ENCODE data around the gene POC1A. TPM values are rescaled to one million over a fixed set of nuclear protein-coding genes. Genes with fewer than 3 reads are reported as not detected.

POC1A gene
- total and polyA plus RNA-seq, 10 of the 15 experiments (the other 5 are each of a cell fraction or from before 2014, with no cell fraction given): 8.5 to 49.8 (median 23.5) TPM

DNA sequence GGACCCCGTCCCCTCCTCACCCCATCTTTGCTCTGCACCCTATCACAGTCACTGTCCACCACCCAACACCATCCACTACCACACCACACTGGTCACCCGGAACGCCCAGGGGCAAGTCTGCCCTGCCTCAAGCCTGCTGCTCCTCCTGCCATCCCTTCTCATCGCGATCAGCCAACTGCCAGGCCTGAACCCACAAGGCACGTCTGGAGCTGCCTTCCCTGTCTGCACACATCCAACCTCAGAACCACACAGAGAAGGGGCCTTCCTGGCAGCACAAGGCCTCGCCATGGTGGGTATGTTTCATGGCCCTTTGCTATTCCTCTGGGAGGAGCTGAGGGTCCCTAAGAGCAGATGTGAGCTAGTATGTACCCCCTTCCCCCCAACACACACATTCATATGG lies 94.4 kb downstream of the POC1A start:
- peaks cover 31% of the 10 kb centered on the region for H3K4me1 ChIP-seq (ENCODE audit: control insufficient read depth, insufficient read depth, low read length)
- in situ Hi-C loops (cut with MboI): no loop called here

DNA sequence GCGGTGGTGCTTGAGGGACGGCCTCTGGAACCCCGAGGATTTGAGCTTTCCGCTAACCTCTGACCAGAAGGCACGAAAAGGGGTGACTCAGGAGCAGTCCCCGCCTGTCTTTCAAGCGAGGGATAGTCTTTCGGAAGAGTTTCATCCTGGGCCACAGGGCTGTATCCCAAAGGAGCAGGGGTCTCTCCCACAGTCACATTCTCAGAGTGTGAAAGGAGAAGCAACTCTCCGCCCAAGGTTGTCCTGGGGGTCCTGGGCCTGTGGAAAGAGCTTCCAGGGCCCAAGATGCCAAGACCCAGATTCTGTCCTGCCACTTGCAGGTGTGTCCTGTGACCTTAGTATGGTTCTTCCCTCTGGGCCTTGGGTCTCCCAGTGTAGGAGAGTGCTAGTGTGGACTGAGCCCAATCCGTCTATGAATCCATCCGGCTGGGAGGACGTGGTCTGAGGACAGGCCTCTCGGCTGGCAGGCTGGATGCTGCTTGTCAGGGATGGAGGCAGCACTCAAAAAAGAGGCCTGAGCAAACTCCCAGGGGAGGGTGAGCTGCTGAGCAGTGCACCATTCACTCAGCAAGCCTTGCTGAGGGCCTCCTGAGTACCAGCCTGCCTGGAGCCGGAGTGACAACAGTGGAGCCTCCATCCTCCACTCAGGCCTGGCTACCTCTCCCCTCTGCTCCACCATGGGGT lies 96.3 kb downstream of the POC1A start:
- WGBS (ENCODE audit: insufficient coverage, insufficient replicate concordance, low lambda C conversion rate, missing lambda C conversion rate): 55% methylated on average over 14 of the region's 14 CpGs
- no peak for FAIRE-seq
- ATAC-seq: no peak
- TF ChIP-seq, protein P1, sequence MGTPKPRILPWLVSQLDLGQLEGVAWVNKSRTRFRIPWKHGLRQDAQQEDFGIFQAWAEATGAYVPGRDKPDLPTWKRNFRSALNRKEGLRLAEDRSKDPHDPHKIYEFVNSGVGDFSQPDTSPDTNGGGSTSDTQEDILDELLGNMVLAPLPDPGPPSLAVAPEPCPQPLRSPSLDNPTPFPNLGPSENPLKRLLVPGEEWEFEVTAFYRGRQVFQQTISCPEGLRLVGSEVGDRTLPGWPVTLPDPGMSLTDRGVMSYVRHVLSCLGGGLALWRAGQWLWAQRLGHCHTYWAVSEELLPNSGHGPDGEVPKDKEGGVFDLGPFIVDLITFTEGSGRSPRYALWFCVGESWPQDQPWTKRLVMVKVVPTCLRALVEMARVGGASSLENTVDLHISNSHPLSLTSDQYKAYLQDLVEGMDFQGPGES (IDR thresholded peaks at IDR 0.05): no peak
- TF ChIP-seq, protein P2, sequence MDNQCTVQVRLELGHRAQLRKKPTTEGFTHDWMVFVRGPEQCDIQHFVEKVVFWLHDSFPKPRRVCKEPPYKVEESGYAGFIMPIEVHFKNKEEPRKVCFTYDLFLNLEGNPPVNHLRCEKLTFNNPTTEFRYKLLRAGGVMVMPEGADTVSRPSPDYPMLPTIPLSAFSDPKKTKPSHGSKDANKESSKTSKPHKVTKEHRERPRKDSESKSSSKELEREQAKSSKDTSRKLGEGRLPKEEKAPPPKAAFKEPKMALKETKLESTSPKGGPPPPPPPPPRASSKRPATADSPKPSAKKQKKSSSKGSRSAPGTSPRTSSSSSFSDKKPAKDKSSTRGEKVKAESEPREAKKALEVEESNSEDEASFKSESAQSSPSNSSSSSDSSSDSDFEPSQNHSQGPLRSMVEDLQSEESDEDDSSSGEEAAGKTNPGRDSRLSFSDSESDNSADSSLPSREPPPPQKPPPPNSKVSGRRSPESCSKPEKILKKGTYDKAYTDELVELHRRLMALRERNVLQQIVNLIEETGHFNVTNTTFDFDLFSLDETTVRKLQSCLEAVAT (IDR thresholded peaks at IDR 0.05): no peak
- TF ChIP-seq LARP7 (IDR thresholded peaks at IDR 0.05): 0 out of 2 replicates have a peak, but pooled peaks have one; percentile 32
- TF ChIP-seq SIX5 (IDR thresholded peaks at IDR 0.05; ENCODE audit: low read depth, low read length, severe bottlenecking): no peak
- TF ChIP-seq POU2F2 (IDR thresholded peaks at IDR 0.05; ENCODE audit: borderline replicate concordance, low read depth, low read length): no peak
- H3K4me3 ChIP-seq: peak overlapping the region; percentile 31; the same call in 1 of the 2 replicates
- H3K36me3 ChIP-seq (ENCODE audit: control insufficient read depth in 2 of 2, insufficient read depth in 2 of 2, low read length in 1 of 2): no peaks in the 10 kb centered on the region; a peak in 1 of 4 replicates
- H2AFZ ChIP-seq (ENCODE audit: control insufficient read depth, low read depth, low read length): peak overlapping the region; percentile 91
- ChIA-PET POLR2A (interaction anchor here (1.2 to 2.0 kb wide), 6 partner anchors 22 to 144 kb away, joined by 3 to 8 read pairs (median 6); partner anchors contain the start of gene POC1A), CTCF (interaction anchor here (0.7 to 9.7 kb wide), 9 partner anchors 21 to 174 kb away, joined by 3 to 334 read pairs (median 9); partner anchors contain the start of gene POC1A), SMC1A (ENCODE audit: uncharacterized antibody, unreplicated experiment) (interaction anchor here (1.0 to 9.7 kb wide), 4 partner anchors 22 to 65 kb away, joined by 4 to 179 read pairs (median 68); no protein-coding TSS in a partner anchor), RAD21 (ENCODE audit: unreplicated experiment) (interaction anchor here (0.7 to 5.7 kb wide), 9 partner anchors 22 to 116 kb away, joined by 3 to 75 read pairs (median 9); partner anchors contain the start of genes PARP3, POC1A and RRP9)
- H3K27me3 ChIP-seq (replicated peaks in 1 of 2; ENCODE audit: control insufficient read depth in 2 of 2, insufficient read depth in 2 of 2, low read length in 1 of 2): no peaks in the 10 kb centered on the region
- no peak for DNase-seq (ENCODE audit: low read depth, low spot score)
- H3K9ac ChIP-seq (ENCODE audit: control insufficient read depth, insufficient read depth, low read length): no peak overlapping the region
- no TSS peak for BruUV-seq (replicated peaks)
- peak overlapping the region; percentile 95 for H3K4me2 ChIP-seq (ENCODE audit: control insufficient read depth, insufficient read depth)
- H4K20me1 ChIP-seq (ENCODE audit: control insufficient read depth, insufficient read depth): no peaks in the 10 kb centered on the region
- intact Hi-C loops (cut with micrococcal nuclease; ENCODE audit: unreplicated experiment): loop anchor here (5.0 kb wide), 1 partner anchor 49 kb away; no protein-coding TSS in a partner anchor
- H3K9me3 ChIP-seq (replicated peaks; ENCODE audit: control insufficient read depth, insufficient read depth, low read length): no peaks in the 10 kb centered on the region
- peaks cover 27% of the 10 kb centered on the region for H3K79me2 ChIP-seq (ENCODE audit: control insufficient read depth, insufficient read depth, low read length)
- H3K27ac ChIP-seq (ENCODE audit: control insufficient read depth, insufficient read depth): no peak overlapping the region
- in situ Hi-C loops (cut with MboI): no loop called here
- peaks cover 34% of the 10 kb centered on the region for H3K4me1 ChIP-seq (ENCODE audit: control insufficient read depth, insufficient read depth, low read length)

More for the DNA sequence above, 94.4 kb downstream of the POC1A start:
- Histone ChIP-seq H3K4me3 (no peak overlapping the region), H3K9ac (ENCODE audit: control insufficient read depth, insufficient read depth, low read length) (no peak overlapping the region), H3K79me2 (ENCODE audit: control insufficient read depth, insufficient read depth, low read length) (peaks cover 17% of the 10 kb centered on the region), H2AFZ (ENCODE audit: control insufficient read depth, low read depth, low read length) (no peak overlapping the region), H3K36me3 (ENCODE audit: control insufficient read depth in 2 of 2, insufficient read depth in 2 of 2, low read length in 1 of 2) (no peaks in the 10 kb centered on the region), H3K4me2 (ENCODE audit: control insufficient read depth, insufficient read depth) (no peak overlapping the region), H3K27me3 (replicated peaks in 1 of 2; ENCODE audit: control insufficient read depth in 2 of 2, insufficient read depth in 2 of 2, low read length in 1 of 2) (no peaks in the 10 kb centered on the region), H3K9me3 (replicated peaks; ENCODE audit: control insufficient read depth, insufficient read depth, low read length) (no peaks in the 10 kb centered on the region), H4K20me1 (ENCODE audit: control insufficient read depth, insufficient read depth) (no peaks in the 10 kb centered on the region), H3K27ac (ENCODE audit: control insufficient read depth, insufficient read depth) (no peak overlapping the region)
- ATAC-seq: no peak
- CTCF ChIA-PET: interaction anchor here (1.1 to 9.7 kb wide), 6 partner anchors 23 to 85 kb away, joined by 4 to 334 read pairs (median 6); no protein-coding TSS in a partner anchor
- no peak for DNase-seq (ENCODE audit: low read depth, low spot score)
- TF ChIP-seq HDGF (IDR thresholded peaks at IDR 0.05): 0 out of 2 replicates have a peak, but pooled peaks have one; percentile 37
- no peak for TF ChIP-seq ESRRA (IDR thresholded peaks at IDR 0.05; ENCODE audit: low read length)
- no TSS peak for BruUV-seq (replicated peaks)
- SMC1A ChIA-PET (ENCODE audit: uncharacterized antibody, unreplicated experiment): interaction anchor here (9.7 kb wide), 1 partner anchor 56 kb away, joined by 179 read pairs; no protein-coding TSS in a partner anchor
- FAIRE-seq: no peak
- POLR2A ChIA-PET: interaction anchor here (0.5 to 1.4 kb wide), 4 partner anchors 24 to 217 kb away, joined by 3 to 4 read pairs (median 4); no protein-coding TSS in a partner anchor
- intact Hi-C loops (cut with micrococcal nuclease; ENCODE audit: unreplicated experiment): loop anchor here (5.0 kb wide), 1 partner anchor 48 kb away; no protein-coding TSS in a partner anchor
- WGBS (ENCODE audit: insufficient coverage, insufficient replicate concordance, low lambda C conversion rate, missing lambda C conversion rate): 58% methylated on average over 7 of the region's 7 CpGs
- RAD21 ChIA-PET (ENCODE audit: unreplicated experiment): interaction anchor here (1.0 to 5.7 kb wide), 2 partner anchors 36 to 56 kb away, joined by 3 to 75 read pairs; no protein-coding TSS in a partner anchor

Measured in GM12878 (cell line).